ENCODE data around the gene THSD7A. TPM values are rescaled to one million over a fixed set of nuclear protein-coding genes. Genes with fewer than 3 reads are reported as not detected.
A peak's percentile ranks its signal among the peaks of the same experiment; 100 is the strongest.

The THSD7A gene
- total and polyA plus RNA-seq, 2 of the 8 experiments (the other 6 are each of a cell fraction or from before 2014, with no cell fraction given), result 0.44 to 1.2 TPM

GRCh38 chr7:11831736-11832495 is at the start of gene THSD7A (continued):
- TF ChIP-seq ATF3 (IDR thresholded peaks at IDR 0.05; ENCODE audit: insufficient read depth, low read depth, low read length) (no peak), BCL11A (IDR thresholded peaks at IDR 0.05; ENCODE audit: low read depth in 2 of 2, low read length in 2 of 2) (no peak), KDM4A (IDR thresholded peaks at IDR 0.05; ENCODE audit: low read depth, low read length, severe bottlenecking) (peak; percentile 78), TAF1 (IDR thresholded peaks at IDR 0.05; ENCODE audit: low read depth, low read length) (no peak; the same call in 1 of the 2 replicates)

Measured in H1 (cell line).